ENCODE data around the gene RPL28.

DNA sequence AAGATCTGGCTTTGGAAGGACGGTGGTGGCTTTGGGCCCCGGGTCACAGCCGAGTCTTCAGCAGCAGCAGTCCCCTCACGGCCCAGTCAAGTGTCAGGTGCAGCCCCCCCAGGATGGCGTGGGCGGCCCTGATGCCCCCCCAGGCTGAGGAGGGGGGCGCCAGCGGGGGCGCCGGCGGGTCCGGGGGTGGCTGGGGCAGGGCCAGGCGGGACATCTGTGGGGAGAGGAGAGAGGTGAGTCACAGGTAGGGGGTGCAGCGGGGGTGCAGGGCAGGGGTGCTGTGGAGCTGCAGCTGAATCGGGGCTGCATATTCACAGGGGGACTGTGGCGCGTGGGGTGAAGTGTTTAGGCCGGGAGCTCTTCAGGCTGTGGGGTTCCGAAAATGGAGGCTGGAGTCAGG lies 19.8 kb upstream of the RPL28 start:
- TF ChIP-seq CTCF (IDR thresholded peaks at IDR 0.05) (no peak), POLR2A (IDR thresholded peaks at IDR 0.05) (no peak)
